Breast epithelium (tissue), 4 donors: ENCODE measurements around the gene HBA1. TPM values are rescaled to one million over a fixed set of nuclear protein-coding genes. Genes with fewer than 3 reads are reported as not detected.
"Not testable (repeated sequence)": the region's sequence is repeated elsewhere in the genome, so short reads cannot be mapped to it uniquely, and the experiment has no call there.

ENCODE experiments used
- DNase-seq, 2 donors: peaks; one replicate each; pipeline ENCODE4 v3.0.0-alpha.2; 2019; ENCODE audit warnings: low spot score in 2 of 2
- H3K27ac ChIP-seq, 2 donors: fragments of 200-600 bp; sonication (generic) in 1 of 2; one replicate each; pipeline ENCODE4 v1.5.1; 2016 to 2019; ENCODE audit warnings: mild to moderate bottlenecking in 1 of 2
- H3K27me3 ChIP-seq, 2 donors: fragments of 200-600 bp; sonication (generic) in 1 of 2; one replicate each; pipeline versions ENCODE4 v1.5.1 to v1.6.0; 2017 to 2019; ENCODE audit warnings: control low read depth in 1 of 2, mild to moderate bottlenecking in 1 of 2
- H3K36me3 ChIP-seq: fragments of 200-600 bp; one replicate; pipeline ENCODE4 v1.5.1; 2019
- H3K4me1 ChIP-seq, 2 donors: fragments of 200-600 bp; sonication (generic); one replicate each; pipeline ENCODE4 v1.5.1; 2016 to 2019; ENCODE audit warnings: control low read depth in 1 of 2
- H3K4me3 ChIP-seq, 3 donors: fragments of 200-600 bp; sonication (generic); 1 replicate in 2 of 3; 2 replicates in 1 of 3; pipeline ENCODE4 v1.5.1; 2016 to 2019; ENCODE audit warnings: mild to moderate bottlenecking in 3 of 3, moderate library complexity in 2 of 3
- H3K9me3 ChIP-seq, 2 donors: fragments of 200-600 bp; sonication (generic) in 1 of 2; one replicate each; pipeline ENCODE4 v1.5.1; 2016 to 2019; ENCODE audit warnings: control low read depth in 1 of 2
- CTCF ChIP-seq, 3 donors: fragments of 450-650 bp; IDR thresholded peaks; one replicate each; pipeline ENCODE4 v1.5.1; 2016 to 2017; ENCODE audit warnings: antibody characterized with exemption in 3 of 3, mild to moderate bottlenecking in 3 of 3, moderate library complexity in 3 of 3
- POLR2A ChIP-seq: fragments of 450-650 bp; IDR thresholded peaks from one replicate; pipeline ENCODE4 v1.6.1; 2016; ENCODE audit warnings: antibody characterized with exemption, mild to moderate bottlenecking, moderate library complexity
- POLR2AphosphoS5 ChIP-seq, 3 donors: sonication (generic); formaldehyde crosslinking; IDR thresholded peaks; one replicate each; pipeline ENCODE4 v1.6.1; 2017; ENCODE audit warnings: antibody characterized with exemption in 3 of 3
- intact Hi-C: fragments of 100-400 bp; cut with DNase I; formaldehyde crosslinking; loops from one replicate; pipeline ENCODE4 v1.15.1; 2023; ENCODE audit warnings: low total_unique reads
- total RNA-seq, 3 donors: library from RNA; depleted of rRNA; stranded (reverse); fragments of >200 nt; gene quantifications; one replicate each; pipeline ENCODE4 v1.1.0, GENCODE V29; 2016

HBA1 gene
- total RNA-seq, 3 donors from 2014 or later: 5.6 to 15.2 (median 10.4) TPM

GRCh38 chr16:154217-155030 lies 22.1 kb upstream of the HBA1 start:
- intact Hi-C loops: no loop called here
- Histone ChIP-seq H3K4me1 (no peaks in the 10 kb centered on the region), H3K27ac (peak overlapping the region in 1 of 2 donors; percentile 48), H3K4me3 (peak overlapping the region; percentile 28 to 76 (median 54)), H3K9me3 (no peaks in the 10 kb centered on the region), H3K36me3 (no peaks in the 10 kb centered on the region), H3K27me3 (no peaks in the 10 kb centered on the region)
- DNase-seq: peak in 1 of 2 donors; percentile 39
- TF ChIP-seq POLR2AphosphoS5 (IDR thresholded peaks at IDR 0.05) (no peak), CTCF (IDR thresholded peaks at IDR 0.05) (no peak), POLR2A (no peak)

- TF ChIP-seq POLR2A (no peak), POLR2AphosphoS5 (IDR thresholded peaks at IDR 0.05) (no peak), CTCF (IDR thresholded peaks at IDR 0.05) (no peak)
- no peaks in the 10 kb centered on the region for H3K27me3 ChIP-seq
- H3K4me1 ChIP-seq: no peaks in the 10 kb centered on the region
- no peak overlapping the region for H3K27ac ChIP-seq
- H3K4me3 ChIP-seq: peak overlapping the region in 2 of 3 donors; percentile 54 to 76
- intact Hi-C loops: no loop called here
- DNase-seq: no peak
- H3K36me3 ChIP-seq: no peaks in the 10 kb centered on the region
- no peaks in the 10 kb centered on the region for H3K9me3 ChIP-seq
These were observed 21.5 kb upstream of the HBA1 start for GRCh38 chr16:155031-155398.

- TF ChIP-seq POLR2AphosphoS5 (IDR thresholded peaks at IDR 0.05) (no peak), CTCF (IDR thresholded peaks at IDR 0.05) (no peak)
- no peak for DNase-seq
- Histone ChIP-seq H3K4me3 (no peak overlapping the region), H3K27me3 (peaks cover 0 to 5% of the 10 kb centered on the region in 2 donors), H3K27ac (no peak overlapping the region), H3K36me3 (no peaks in the 10 kb centered on the region), H3K9me3 (no peaks in the 10 kb centered on the region), H3K4me1 (no peaks in the 10 kb centered on the region)
- intact Hi-C loops: no loop called here
These were observed 17.2 kb upstream of the HBA1 start for GRCh38 chr16:159136-159849.

- H3K4me3 ChIP-seq, DNase-seq, H3K9me3 ChIP-seq, H3K27me3 ChIP-seq, H3K27ac ChIP-seq, intact Hi-C loops, H3K36me3 ChIP-seq, H3K4me1 ChIP-seq: not testable (repeated sequence)
These were observed 16.2 kb upstream of the HBA1 start for GRCh38 chr16:160242-160641.

GRCh38 chr16:160691-161190 lies 15.7 kb upstream of the HBA1 start:
- H3K27me3 ChIP-seq: peaks cover 3 to 13% of the 10 kb centered on the region in 2 donors
- H3K36me3 ChIP-seq: no peaks in the 10 kb centered on the region
- no peaks in the 10 kb centered on the region for H3K9me3 ChIP-seq
- no peak overlapping the region for H3K4me3 ChIP-seq
- H3K4me1 ChIP-seq: peaks cover under 1 to 1% of the 10 kb centered on the region in 2 donors
- DNase-seq: no peak
- H3K27ac ChIP-seq: no peak overlapping the region
- intact Hi-C loops: no loop called here
- no peak for TF ChIP-seq POLR2A
- no peak for TF ChIP-seq CTCF (IDR thresholded peaks at IDR 0.05)
- no peak for TF ChIP-seq POLR2AphosphoS5 (IDR thresholded peaks at IDR 0.05)
